ENCODE measurements around the gene NMRK2.

- TF ChIP-seq CTCF (IDR thresholded peaks at IDR 0.05): no peak
- no peak for TF ChIP-seq CREM (CRISPR knock-in tag; IDR thresholded peaks at IDR 0.05)
- no peak for TF ChIP-seq USF1 (CRISPR knock-in tag; IDR thresholded peaks at IDR 0.05)
- TF ChIP-seq NR2C2 (CRISPR knock-in tag; IDR thresholded peaks at IDR 0.05): no peak
- TF ChIP-seq MAX (CRISPR knock-in tag; IDR thresholded peaks at IDR 0.05): no peak
- no peak for TF ChIP-seq TCF7 (CRISPR knock-in tag; IDR thresholded peaks at IDR 0.05; ENCODE audit: low read depth)
- no peak for TF ChIP-seq USF2 (CRISPR knock-in tag; IDR thresholded peaks at IDR 0.05)
- no peak for TF ChIP-seq MLX (CRISPR knock-in tag; IDR thresholded peaks at IDR 0.05)
Measured at GRCh38 chr19:3963458-3964255, 30.8 kb downstream of the NMRK2 start.
